Measurements from ENCODE around the gene ZNF284.

The ZNF284 gene

DNA sequence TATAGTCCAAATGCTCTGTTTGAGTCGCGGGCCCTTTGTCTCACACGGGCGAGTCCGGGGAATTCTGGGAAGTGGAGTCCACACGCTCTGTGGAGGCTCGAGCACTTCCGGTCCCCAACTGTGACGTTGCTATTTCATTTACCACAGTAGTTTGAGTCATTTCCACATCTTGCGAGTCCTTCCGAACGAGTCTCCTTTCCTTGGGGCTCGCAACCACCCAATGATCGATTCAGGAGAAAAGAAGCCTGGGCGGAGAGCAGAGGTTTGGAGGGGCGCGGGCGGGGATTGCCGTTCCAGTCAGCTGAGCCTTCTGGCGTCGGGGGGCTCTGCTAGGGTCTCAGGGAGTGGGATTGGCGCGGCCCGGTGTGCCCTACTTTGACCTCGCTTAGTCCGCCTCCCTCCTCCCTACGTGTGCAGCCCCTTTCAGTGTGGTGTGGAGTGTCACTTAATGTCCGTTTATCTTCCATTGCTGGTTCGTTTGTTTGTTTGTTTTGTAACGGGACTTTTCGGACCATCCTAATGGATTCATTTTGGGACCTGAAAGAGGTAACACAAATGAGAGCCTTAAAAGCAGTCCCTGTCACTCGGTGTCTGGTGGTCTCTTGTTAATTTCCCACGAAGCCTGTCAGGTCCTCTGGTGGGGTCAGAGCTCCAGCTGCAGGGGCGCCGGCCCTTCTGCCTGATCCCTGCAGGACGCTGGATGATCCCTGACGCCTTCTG is 46.6 kb upstream of the ZNF284 start, which contains the start of gene ZNF222:
TSS of gene ZNF222 (plus strand) at position 163 of the 720 bp plus-strand sequence. CDS start at position 221, 58 bp downstream.
- ATAC-seq = peak; percentile 100
- TF ChIP-seq TCF4 (CRISPR knock-in tag; IDR thresholded peaks at IDR 0.05; ENCODE audit: borderline replicate concordance) (no peak), ZNF565 (CRISPR knock-in tag; conservative IDR thresholded peaks at IDR 0.05; ENCODE audit: low read depth) (no peak), ZNF70 (CRISPR knock-in tag; IDR thresholded peaks at IDR 0.05) (no peak), ARNTL (CRISPR knock-in tag; IDR thresholded peaks at IDR 0.05; ENCODE audit: borderline replicate concordance, low read depth) (no peak), ESRRG (CRISPR knock-in tag; IDR thresholded peaks at IDR 0.05) (no peak), BACH2 (CRISPR knock-in tag; IDR thresholded peaks at IDR 0.05; ENCODE audit: borderline replicate concordance) (no peak), PPARA (CRISPR knock-in tag; IDR thresholded peaks at IDR 0.05; ENCODE audit: borderline replicate concordance) (no peak), ZNF8 (CRISPR knock-in tag; IDR thresholded peaks at IDR 0.05) (no peak), CSDC2 (CRISPR knock-in tag; IDR thresholded peaks at IDR 0.05) (no peak), TOX (CRISPR knock-in tag; IDR thresholded peaks at IDR 0.05; ENCODE audit: borderline replicate concordance) (no peak), OSR1 (CRISPR knock-in tag; IDR thresholded peaks at IDR 0.05) (no peak), GLIS3 (CRISPR knock-in tag; IDR thresholded peaks at IDR 0.05) (no peak), ZC3H10 (CRISPR knock-in tag; IDR thresholded peaks at IDR 0.05) (no peak)
- TF ChIP-seq, protein P1, sequence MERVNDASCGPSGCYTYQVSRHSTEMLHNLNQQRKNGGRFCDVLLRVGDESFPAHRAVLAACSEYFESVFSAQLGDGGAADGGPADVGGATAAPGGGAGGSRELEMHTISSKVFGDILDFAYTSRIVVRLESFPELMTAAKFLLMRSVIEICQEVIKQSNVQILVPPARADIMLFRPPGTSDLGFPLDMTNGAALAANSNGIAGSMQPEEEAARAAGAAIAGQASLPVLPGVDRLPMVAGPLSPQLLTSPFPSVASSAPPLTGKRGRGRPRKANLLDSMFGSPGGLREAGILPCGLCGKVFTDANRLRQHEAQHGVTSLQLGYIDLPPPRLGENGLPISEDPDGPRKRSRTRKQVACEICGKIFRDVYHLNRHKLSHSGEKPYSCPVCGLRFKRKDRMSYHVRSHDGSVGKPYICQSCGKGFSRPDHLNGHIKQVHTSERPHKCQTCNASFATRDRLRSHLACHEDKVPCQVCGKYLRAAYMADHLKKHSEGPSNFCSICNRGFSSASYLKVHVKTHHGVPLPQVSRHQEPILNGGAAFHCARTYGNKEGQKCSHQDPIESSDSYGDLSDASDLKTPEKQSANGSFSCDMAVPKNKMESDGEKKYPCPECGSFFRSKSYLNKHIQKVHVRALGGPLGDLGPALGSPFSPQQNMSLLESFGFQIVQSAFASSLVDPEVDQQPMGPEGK (CRISPR knock-in tag; IDR thresholded peaks at IDR 0.05; ENCODE audit: borderline replicate concordance) = no peak
- TF ChIP-seq, protein P2, sequence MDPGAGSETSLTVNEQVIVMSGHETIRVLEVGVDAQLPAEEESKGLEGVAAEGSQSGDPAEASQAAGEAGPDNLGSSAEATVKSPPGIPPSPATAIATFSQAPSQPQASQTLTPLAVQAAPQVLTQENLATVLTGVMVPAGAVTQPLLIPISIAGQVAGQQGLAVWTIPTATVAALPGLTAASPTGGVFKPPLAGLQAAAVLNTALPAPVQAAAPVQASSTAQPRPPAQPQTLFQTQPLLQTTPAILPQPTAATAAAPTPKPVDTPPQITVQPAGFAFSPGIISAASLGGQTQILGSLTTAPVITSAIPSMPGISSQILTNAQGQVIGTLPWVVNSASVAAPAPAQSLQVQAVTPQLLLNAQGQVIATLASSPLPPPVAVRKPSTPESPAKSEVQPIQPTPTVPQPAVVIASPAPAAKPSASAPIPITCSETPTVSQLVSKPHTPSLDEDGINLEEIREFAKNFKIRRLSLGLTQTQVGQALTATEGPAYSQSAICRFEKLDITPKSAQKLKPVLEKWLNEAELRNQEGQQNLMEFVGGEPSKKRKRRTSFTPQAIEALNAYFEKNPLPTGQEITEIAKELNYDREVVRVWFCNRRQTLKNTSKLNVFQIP (CRISPR knock-in tag; IDR thresholded peaks at IDR 0.05; ENCODE audit: borderline replicate concordance, low read depth) = no peak
- TF ChIP-seq, protein P3, sequence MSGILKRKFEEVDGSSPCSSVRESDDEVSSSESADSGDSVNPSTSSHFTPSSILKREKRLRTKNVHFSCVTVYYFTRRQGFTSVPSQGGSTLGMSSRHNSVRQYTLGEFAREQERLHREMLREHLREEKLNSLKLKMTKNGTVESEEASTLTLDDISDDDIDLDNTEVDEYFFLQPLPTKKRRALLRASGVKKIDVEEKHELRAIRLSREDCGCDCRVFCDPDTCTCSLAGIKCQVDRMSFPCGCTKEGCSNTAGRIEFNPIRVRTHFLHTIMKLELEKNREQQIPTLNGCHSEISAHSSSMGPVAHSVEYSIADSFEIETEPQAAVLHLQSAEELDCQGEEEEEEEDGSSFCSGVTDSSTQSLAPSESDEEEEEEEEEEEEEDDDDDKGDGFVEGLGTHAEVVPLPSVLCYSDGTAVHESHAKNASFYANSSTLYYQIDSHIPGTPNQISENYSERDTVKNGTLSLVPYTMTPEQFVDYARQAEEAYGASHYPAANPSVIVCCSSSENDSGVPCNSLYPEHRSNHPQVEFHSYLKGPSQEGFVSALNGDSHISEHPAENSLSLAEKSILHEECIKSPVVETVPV (CRISPR knock-in tag; IDR thresholded peaks at IDR 0.05) = no peak
- TF ChIP-seq, protein P4, sequence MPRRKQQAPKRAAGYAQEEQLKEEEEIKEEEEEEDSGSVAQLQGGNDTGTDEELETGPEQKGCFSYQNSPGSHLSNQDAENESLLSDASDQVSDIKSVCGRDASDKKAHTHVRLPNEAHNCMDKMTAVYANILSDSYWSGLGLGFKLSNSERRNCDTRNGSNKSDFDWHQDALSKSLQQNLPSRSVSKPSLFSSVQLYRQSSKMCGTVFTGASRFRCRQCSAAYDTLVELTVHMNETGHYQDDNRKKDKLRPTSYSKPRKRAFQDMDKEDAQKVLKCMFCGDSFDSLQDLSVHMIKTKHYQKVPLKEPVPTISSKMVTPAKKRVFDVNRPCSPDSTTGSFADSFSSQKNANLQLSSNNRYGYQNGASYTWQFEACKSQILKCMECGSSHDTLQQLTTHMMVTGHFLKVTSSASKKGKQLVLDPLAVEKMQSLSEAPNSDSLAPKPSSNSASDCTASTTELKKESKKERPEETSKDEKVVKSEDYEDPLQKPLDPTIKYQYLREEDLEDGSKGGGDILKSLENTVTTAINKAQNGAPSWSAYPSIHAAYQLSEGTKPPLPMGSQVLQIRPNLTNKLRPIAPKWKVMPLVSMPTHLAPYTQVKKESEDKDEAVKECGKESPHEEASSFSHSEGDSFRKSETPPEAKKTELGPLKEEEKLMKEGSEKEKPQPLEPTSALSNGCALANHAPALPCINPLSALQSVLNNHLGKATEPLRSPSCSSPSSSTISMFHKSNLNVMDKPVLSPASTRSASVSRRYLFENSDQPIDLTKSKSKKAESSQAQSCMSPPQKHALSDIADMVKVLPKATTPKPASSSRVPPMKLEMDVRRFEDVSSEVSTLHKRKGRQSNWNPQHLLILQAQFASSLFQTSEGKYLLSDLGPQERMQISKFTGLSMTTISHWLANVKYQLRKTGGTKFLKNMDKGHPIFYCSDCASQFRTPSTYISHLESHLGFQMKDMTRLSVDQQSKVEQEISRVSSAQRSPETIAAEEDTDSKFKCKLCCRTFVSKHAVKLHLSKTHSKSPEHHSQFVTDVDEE (CRISPR knock-in tag; IDR thresholded peaks at IDR 0.05) = no peak
- TF ChIP-seq, protein P5, sequence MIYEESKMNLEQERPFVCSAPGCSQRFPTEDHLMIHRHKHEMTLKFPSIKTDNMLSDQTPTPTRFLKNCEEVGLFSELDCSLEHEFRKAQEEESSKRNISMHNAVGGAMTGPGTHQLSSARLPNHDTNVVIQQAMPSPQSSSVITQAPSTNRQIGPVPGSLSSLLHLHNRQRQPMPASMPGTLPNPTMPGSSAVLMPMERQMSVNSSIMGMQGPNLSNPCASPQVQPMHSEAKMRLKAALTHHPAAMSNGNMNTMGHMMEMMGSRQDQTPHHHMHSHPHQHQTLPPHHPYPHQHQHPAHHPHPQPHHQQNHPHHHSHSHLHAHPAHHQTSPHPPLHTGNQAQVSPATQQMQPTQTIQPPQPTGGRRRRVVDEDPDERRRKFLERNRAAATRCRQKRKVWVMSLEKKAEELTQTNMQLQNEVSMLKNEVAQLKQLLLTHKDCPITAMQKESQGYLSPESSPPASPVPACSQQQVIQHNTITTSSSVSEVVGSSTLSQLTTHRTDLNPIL (CRISPR knock-in tag; IDR thresholded peaks at IDR 0.05; ENCODE audit: low read depth) = no peak

DNA sequence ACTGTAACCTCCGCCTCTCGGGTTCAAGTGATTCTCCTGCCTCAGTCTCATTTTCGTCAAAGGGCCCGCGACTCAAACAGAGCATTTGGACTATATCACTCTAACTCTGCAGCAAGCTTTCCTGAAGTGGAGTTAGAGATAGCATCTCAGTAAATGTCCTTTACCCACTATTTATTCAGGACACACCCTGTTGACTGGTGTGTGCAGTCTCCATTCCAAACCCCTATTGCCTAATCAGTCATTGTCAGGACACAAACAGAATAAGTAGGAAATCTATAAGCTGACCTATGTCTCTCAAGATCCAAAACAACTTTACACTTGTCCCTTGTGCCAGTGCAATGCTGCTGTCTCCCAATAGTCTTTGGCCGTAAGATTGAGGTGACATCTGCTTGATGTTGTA is 45.3 kb upstream of the ZNF284 start:
- ATAC-seq = no peak

More for the DNA sequence above, 45.3 kb upstream of the ZNF284 start:
- TF ChIP-seq, protein P2 (CRISPR knock-in tag; IDR thresholded peaks at IDR 0.05; ENCODE audit: borderline replicate concordance, low read depth) = no peak
- TF ChIP-seq RARB (CRISPR knock-in tag; IDR thresholded peaks at IDR 0.05) (no peak), GLIS3 (CRISPR knock-in tag; IDR thresholded peaks at IDR 0.05) (no peak), CSDC2 (CRISPR knock-in tag; IDR thresholded peaks at IDR 0.05) (no peak), ZFP3 (CRISPR knock-in tag; IDR thresholded peaks at IDR 0.05) (no peak), TCF4 (CRISPR knock-in tag; IDR thresholded peaks at IDR 0.05; ENCODE audit: borderline replicate concordance) (no peak), ZNF565 (CRISPR knock-in tag; conservative IDR thresholded peaks at IDR 0.05; ENCODE audit: low read depth) (no peak), ARNTL (CRISPR knock-in tag; IDR thresholded peaks at IDR 0.05; ENCODE audit: borderline replicate concordance, low read depth) (no peak), ZC3H10 (CRISPR knock-in tag; IDR thresholded peaks at IDR 0.05) (no peak)
- TF ChIP-seq, protein P5 (CRISPR knock-in tag; IDR thresholded peaks at IDR 0.05; ENCODE audit: low read depth) = no peak
- TF ChIP-seq, protein P1 (CRISPR knock-in tag; IDR thresholded peaks at IDR 0.05; ENCODE audit: borderline replicate concordance) = no peak

All from SK-N-SH treated with all-trans-retinoic acid at 6 μM for 48 hours (cell line).